ENCODE results near the gene COL6A1. TPM values are rescaled to one million over a fixed set of nuclear protein-coding genes. Genes with fewer than 3 reads are reported as not detected.

The COL6A1 gene
- total and polyA plus RNA-seq, 2 donors (not counting 1 experiment from before 2014, with no cell fraction given), result 645 to 1,137 TPM

- peaks cover 6% of the 10 kb centered on the region for H3K79me2 ChIP-seq (ENCODE audit: control insufficient read depth, insufficient read depth, low read length)
- no peaks in the 10 kb centered on the region for H3K9me3 ChIP-seq (ENCODE audit: control insufficient read depth, insufficient read depth, low read depth, low read length)
- no peak overlapping the region for H3K4me3 ChIP-seq (replicated peaks in 1 of 4; ENCODE audit: control extremely low read depth in 1 of 4, insufficient read depth in 1 of 4, low read depth in 3 of 4, low read length in 4 of 4)
- H3K9ac ChIP-seq (ENCODE audit: insufficient read depth, low read length), result no peak overlapping the region
- TF ChIP-seq, protein P1, sequence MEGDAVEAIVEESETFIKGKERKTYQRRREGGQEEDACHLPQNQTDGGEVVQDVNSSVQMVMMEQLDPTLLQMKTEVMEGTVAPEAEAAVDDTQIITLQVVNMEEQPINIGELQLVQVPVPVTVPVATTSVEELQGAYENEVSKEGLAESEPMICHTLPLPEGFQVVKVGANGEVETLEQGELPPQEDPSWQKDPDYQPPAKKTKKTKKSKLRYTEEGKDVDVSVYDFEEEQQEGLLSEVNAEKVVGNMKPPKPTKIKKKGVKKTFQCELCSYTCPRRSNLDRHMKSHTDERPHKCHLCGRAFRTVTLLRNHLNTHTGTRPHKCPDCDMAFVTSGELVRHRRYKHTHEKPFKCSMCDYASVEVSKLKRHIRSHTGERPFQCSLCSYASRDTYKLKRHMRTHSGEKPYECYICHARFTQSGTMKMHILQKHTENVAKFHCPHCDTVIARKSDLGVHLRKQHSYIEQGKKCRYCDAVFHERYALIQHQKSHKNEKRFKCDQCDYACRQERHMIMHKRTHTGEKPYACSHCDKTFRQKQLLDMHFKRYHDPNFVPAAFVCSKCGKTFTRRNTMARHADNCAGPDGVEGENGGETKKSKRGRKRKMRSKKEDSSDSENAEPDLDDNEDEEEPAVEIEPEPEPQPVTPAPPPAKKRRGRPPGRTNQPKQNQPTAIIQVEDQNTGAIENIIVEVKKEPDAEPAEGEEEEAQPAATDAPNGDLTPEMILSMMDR (conservative IDR thresholded peaks at IDR 0.05 in 1 of 2, IDR thresholded peaks at IDR 0.05 in 1 of 2; ENCODE audit: low read depth in 1 of 2, low read length in 2 of 2), result no peak
- TF ChIP-seq EZH2 (IDR thresholded peaks at IDR 0.05; ENCODE audit: low read length, missing control alignments), result no peak
- no peak for DNase-seq (ENCODE audit: low read depth in 2 of 2)
- H2AFZ ChIP-seq (ENCODE audit: low read length), result no peak overlapping the region
- H3K27me3 ChIP-seq (ENCODE audit: control insufficient read depth, insufficient read depth, low read length), result no peaks in the 10 kb centered on the region
- H3K27ac ChIP-seq (ENCODE audit: insufficient read depth, low read length), result no peak overlapping the region
- H3K4me1 ChIP-seq (ENCODE audit: control insufficient read depth, extremely low read depth, insufficient read depth, low read length), result peaks cover 38% of the 10 kb centered on the region
- H3K4me2 ChIP-seq (ENCODE audit: extremely low read depth, insufficient read depth, low read length), result no peak overlapping the region
- H3K36me3 ChIP-seq (ENCODE audit: control insufficient read depth, insufficient read depth, low read length), result no peaks in the 10 kb centered on the region
- H4K20me1 ChIP-seq (ENCODE audit: control insufficient read depth, extremely low read depth, insufficient read depth, low read length), result no peaks in the 10 kb centered on the region
Measured at GRCh38 chr21:45976701-45977311, 4.8 kb upstream of the COL6A1 start.

GRCh38 chr21:45977396-45977795 lies 4.2 kb upstream of the COL6A1 start:
- peaks cover 12% of the 10 kb centered on the region for H3K79me2 ChIP-seq (ENCODE audit: control insufficient read depth, insufficient read depth, low read length)
- no peaks in the 10 kb centered on the region for H3K27me3 ChIP-seq (ENCODE audit: control insufficient read depth, insufficient read depth, low read length)
- no peaks in the 10 kb centered on the region for H3K9me3 ChIP-seq (ENCODE audit: control insufficient read depth, insufficient read depth, low read depth, low read length)
- H3K4me3 ChIP-seq (replicated peaks in 1 of 4; ENCODE audit: control extremely low read depth in 1 of 4, insufficient read depth in 1 of 4, low read depth in 3 of 4, low read length in 4 of 4), result no peak overlapping the region
- peaks cover 2% of the 10 kb centered on the region for H3K36me3 ChIP-seq (ENCODE audit: control insufficient read depth, insufficient read depth, low read length)
- H3K4me2 ChIP-seq (ENCODE audit: extremely low read depth, insufficient read depth, low read length), result no peak overlapping the region
- no peak for DNase-seq (ENCODE audit: low read depth in 2 of 2)
- peaks cover 32% of the 10 kb centered on the region for H3K4me1 ChIP-seq (ENCODE audit: control insufficient read depth, extremely low read depth, insufficient read depth, low read length)
- H3K27ac ChIP-seq (ENCODE audit: insufficient read depth, low read length), result no peak overlapping the region
- no peak for TF ChIP-seq EZH2 (IDR thresholded peaks at IDR 0.05; ENCODE audit: low read length, missing control alignments)
- TF ChIP-seq, protein P1 (conservative IDR thresholded peaks at IDR 0.05 in 1 of 2, IDR thresholded peaks at IDR 0.05 in 1 of 2; ENCODE audit: low read depth in 1 of 2, low read length in 2 of 2), result no peak
- H4K20me1 ChIP-seq (ENCODE audit: control insufficient read depth, extremely low read depth, insufficient read depth, low read length), result no peaks in the 10 kb centered on the region
- H3K9ac ChIP-seq (ENCODE audit: insufficient read depth, low read length), result no peak overlapping the region
- no peak overlapping the region for H2AFZ ChIP-seq (ENCODE audit: low read length)

GRCh38 chr21:45979141-45979631 lies 2.4 kb upstream of the COL6A1 start:
- no peaks in the 10 kb centered on the region for H3K9me3 ChIP-seq (ENCODE audit: control insufficient read depth, insufficient read depth, low read depth, low read length)
- H3K9ac ChIP-seq (ENCODE audit: insufficient read depth, low read length), result no peak overlapping the region
- no peaks in the 10 kb centered on the region for H4K20me1 ChIP-seq (ENCODE audit: control insufficient read depth, extremely low read depth, insufficient read depth, low read length)
- DNase-seq (ENCODE audit: low read depth in 2 of 2), result no peak
- H2AFZ ChIP-seq (ENCODE audit: low read length), result no peak overlapping the region
- H3K4me3 ChIP-seq (replicated peaks in 1 of 4; ENCODE audit: control extremely low read depth in 1 of 4, insufficient read depth in 1 of 4, low read depth in 3 of 4, low read length in 4 of 4), result no peak overlapping the region
- no peaks in the 10 kb centered on the region for H3K27me3 ChIP-seq (ENCODE audit: control insufficient read depth, insufficient read depth, low read length)
- H3K4me2 ChIP-seq (ENCODE audit: extremely low read depth, insufficient read depth, low read length), result no peak overlapping the region
- no peak overlapping the region for H3K27ac ChIP-seq (ENCODE audit: insufficient read depth, low read length)
- peaks cover 23% of the 10 kb centered on the region for H3K4me1 ChIP-seq (ENCODE audit: control insufficient read depth, extremely low read depth, insufficient read depth, low read length)
- peaks cover 19% of the 10 kb centered on the region for H3K36me3 ChIP-seq (ENCODE audit: control insufficient read depth, insufficient read depth, low read length)
- TF ChIP-seq, protein P1 (conservative IDR thresholded peaks at IDR 0.05 in 1 of 2, IDR thresholded peaks at IDR 0.05 in 1 of 2; ENCODE audit: low read depth in 1 of 2, low read length in 2 of 2), result no peak
- no peak for TF ChIP-seq EZH2 (IDR thresholded peaks at IDR 0.05; ENCODE audit: low read length, missing control alignments)
- H3K79me2 ChIP-seq (ENCODE audit: control insufficient read depth, insufficient read depth, low read length), result peaks cover 29% of the 10 kb centered on the region
